Brain microvascular endothelial cell (primary cell): Measurements from ENCODE around the gene ATE1.

Source experiments
- DNase-seq: peaks from one replicate; pipeline ENCODE4 v3.0.0-alpha.2; 2020
- H3K27ac ChIP-seq: fragments of 250-450 bp; sonication (Bioruptor Pico); 2 replicates; pipeline ENCODE4 v1.5.1; 2020; ENCODE audit warnings: mild to moderate bottlenecking, moderate library complexity
- H3K27me3 ChIP-seq: fragments of 250-450 bp; sonication (Bioruptor Pico); replicated peaks from 2 replicates; pipeline ENCODE4 v1.5.1; 2020; ENCODE audit warnings: mild to moderate bottlenecking
- H3K36me3 ChIP-seq: fragments of 250-450 bp; sonication (Bioruptor Pico); replicated peaks from 2 replicates; pipeline ENCODE4 v1.5.1; 2020; ENCODE audit warnings: mild to moderate bottlenecking
- H3K4me3 ChIP-seq: 2 replicates; pipeline ENCODE4 v1.5.1; 2011; ENCODE audit warnings: low read depth, mild to moderate bottlenecking, control low read depth, low read length, moderate library complexity
- in situ Hi-C: cut with HindIII; loops from 2 replicates; pipeline ENCODE4 v1.10.0; 2017; ENCODE audit warnings: low sequenced_read_pairs, low pct_ligation_motif_present
- TF ChIP-seq, protein P1 (sequence below): IDR thresholded peaks from 2 replicates; pipeline ENCODE4 v1.5.1; 2011; ENCODE audit warnings: low read depth, mild to moderate bottlenecking, moderate library complexity, low read length, control low read depth, inconsistent platforms; ENCODE audit errors: missing control alignments

ATE1 gene

DNA sequence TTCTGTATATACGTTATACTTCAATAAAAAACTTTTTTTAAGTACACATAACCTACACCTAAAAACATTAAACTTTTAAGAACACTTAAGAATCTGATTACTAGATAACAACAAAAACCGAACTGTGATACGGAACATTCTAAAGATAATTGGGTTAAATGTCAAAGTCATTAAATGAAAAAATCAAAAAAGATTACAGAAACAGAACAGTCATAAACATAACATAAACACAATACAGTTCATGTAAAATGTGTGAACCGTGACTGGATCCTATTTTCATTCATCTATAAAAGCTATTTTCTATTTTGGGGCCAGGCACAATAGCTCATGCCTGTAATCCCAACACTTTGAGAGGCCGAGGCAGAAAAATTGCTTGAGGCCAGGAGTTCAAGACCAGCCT lies 38.6 kb downstream of the ATE1 start:
- TF ChIP-seq, protein P1, sequence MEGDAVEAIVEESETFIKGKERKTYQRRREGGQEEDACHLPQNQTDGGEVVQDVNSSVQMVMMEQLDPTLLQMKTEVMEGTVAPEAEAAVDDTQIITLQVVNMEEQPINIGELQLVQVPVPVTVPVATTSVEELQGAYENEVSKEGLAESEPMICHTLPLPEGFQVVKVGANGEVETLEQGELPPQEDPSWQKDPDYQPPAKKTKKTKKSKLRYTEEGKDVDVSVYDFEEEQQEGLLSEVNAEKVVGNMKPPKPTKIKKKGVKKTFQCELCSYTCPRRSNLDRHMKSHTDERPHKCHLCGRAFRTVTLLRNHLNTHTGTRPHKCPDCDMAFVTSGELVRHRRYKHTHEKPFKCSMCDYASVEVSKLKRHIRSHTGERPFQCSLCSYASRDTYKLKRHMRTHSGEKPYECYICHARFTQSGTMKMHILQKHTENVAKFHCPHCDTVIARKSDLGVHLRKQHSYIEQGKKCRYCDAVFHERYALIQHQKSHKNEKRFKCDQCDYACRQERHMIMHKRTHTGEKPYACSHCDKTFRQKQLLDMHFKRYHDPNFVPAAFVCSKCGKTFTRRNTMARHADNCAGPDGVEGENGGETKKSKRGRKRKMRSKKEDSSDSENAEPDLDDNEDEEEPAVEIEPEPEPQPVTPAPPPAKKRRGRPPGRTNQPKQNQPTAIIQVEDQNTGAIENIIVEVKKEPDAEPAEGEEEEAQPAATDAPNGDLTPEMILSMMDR, result no peak
- Histone ChIP-seq H3K36me3 (peaks cover 3% of the 10 kb centered on the region), H3K4me3 (no peak overlapping the region), H3K27ac (no peak overlapping the region), H3K27me3 (no peaks in the 10 kb centered on the region)
- no peak for DNase-seq
- in situ Hi-C loops, result no loop called here

DNA sequence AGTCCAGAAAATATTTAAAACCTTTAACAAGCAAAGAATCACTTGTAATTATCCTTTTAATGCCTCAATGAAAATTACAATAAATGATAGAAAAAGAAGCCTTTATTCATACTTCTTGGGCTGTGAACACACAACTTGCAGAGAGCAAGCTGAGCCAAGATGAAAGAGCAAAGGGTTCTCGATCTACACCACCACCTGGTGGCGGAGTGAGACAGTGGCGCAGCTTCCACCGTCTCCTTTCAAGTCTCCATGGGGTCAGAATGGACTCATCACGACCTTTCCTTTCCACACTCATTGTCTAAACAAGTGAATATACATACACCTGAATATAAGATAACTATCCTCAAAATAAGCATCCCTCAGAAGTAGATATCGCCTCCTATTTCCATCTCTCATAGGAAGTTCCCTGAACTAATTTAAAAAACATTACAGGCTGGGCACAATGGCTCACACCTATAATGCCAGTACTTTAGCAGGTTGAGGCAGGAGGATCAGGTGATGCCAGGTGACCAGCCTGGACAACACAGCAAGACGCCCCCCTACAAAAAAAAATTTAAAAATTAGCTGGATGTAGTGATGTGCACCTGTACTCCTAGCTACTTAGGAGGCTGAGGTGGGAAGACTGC lies 40.7 kb downstream of the ATE1 start:
- DNase-seq, result peak; percentile 63
- TF ChIP-seq, protein P1, result peak; percentile 96
- in situ Hi-C loops, result no loop called here
- Histone ChIP-seq H3K36me3 (no peaks in the 10 kb centered on the region), H3K27me3 (no peaks in the 10 kb centered on the region), H3K27ac (no peak overlapping the region), H3K4me3 (no peak overlapping the region)

DNA sequence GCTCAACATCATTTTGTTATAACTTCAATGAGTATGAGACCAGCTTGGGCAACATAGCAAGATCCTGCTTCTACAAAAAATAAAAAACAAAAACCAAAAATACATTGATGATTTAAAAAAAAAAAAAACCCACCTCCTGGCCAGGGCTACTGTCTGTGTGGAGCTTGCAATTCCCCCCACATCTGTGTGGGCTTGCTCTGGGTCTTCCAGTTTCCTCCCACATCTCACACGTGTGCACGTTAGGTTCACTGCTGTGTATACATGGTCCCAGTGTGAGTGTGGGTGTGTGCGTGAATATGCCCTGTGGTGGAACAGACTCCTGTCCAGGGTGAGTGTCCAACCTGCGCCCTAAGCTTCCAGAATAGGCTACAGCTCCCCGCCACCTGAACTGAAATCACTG lies 41.6 kb downstream of the ATE1 start:
- Histone ChIP-seq H3K27ac (no peak overlapping the region), H3K27me3 (no peaks in the 10 kb centered on the region), H3K4me3 (no peak overlapping the region), H3K36me3 (peaks cover 2% of the 10 kb centered on the region)
- in situ Hi-C loops, result no loop called here
- TF ChIP-seq, protein P1, result no peak
- DNase-seq, result no peak

DNA sequence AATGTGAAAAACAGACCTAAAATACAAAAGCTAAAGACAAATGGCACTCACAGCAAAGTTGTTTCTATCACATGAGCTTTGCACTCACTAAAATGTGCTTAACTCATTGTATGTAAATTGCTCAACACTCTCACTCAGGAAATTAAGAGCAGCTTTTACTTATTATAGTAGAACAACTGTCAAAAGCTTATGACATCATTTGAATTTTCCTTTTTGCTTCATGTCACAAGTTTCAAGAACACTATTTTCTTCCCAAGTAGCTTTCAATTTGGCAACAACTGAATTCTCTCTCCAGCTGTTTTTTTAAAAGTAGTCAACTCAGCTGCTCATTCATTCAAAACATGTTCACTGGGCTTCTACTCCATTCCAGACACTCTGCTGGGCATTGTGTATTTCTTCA lies 46.9 kb downstream of the ATE1 start:
- Histone ChIP-seq H3K27me3 (no peaks in the 10 kb centered on the region), H3K27ac (no peak overlapping the region), H3K36me3 (peaks cover 3% of the 10 kb centered on the region), H3K4me3 (no peak overlapping the region)
- DNase-seq, result no peak
- TF ChIP-seq, protein P1, result no peak
- in situ Hi-C loops, result no loop called here

DNA sequence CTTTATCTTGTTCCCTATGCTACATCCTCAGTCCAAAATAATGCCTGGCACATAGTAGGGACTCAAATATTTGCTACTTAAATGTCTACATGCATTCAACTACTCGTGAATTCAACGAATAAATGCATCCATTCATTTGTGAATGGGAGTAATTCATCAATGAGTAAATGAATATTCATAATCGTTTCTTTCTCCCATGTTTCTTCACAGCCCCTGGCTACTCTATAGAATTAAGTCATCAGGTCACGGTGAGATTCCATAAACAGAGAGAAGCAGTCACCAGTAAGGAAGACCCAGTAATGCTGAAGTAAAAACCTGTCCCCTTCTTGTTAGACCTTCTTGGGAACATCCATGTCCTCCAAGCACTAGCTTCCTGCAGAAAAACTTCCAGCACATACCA lies 48.4 kb downstream of the ATE1 start:
- Histone ChIP-seq H3K27ac (no peak overlapping the region), H3K36me3 (peaks cover 3% of the 10 kb centered on the region), H3K27me3 (no peaks in the 10 kb centered on the region), H3K4me3 (no peak overlapping the region)
- TF ChIP-seq, protein P1, result no peak
- in situ Hi-C loops, result no loop called here
- DNase-seq, result no peak

DNA sequence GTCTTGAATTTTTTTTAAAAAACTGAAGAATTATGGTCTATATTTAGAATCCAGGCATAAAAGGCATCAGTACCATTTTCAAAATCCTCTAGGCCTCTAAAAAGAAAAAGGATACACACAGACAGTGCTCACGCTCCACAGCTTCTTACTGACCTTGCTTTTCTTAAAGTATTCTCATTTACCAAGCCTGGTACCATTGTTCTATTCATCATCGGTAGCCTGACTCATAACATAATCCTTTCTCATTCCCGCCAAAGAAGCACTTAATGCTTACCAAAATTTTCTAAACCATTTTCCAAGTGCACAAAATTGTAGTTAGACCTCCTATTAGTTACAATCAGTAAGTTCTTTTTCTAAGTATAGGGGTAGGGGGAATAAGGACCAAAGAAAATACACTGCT lies 54.6 kb downstream of the ATE1 start:
- in situ Hi-C loops, result no loop called here
- TF ChIP-seq, protein P1, result no peak
- H3K27ac ChIP-seq, result no peak overlapping the region
- peaks cover 4% of the 10 kb centered on the region for H3K36me3 ChIP-seq
- H3K27me3 ChIP-seq, result no peaks in the 10 kb centered on the region
- no peak overlapping the region for H3K4me3 ChIP-seq
- DNase-seq, result no peak
